GM23338 (cell line): ENCODE results near the gene ESRRB. TPM values are rescaled to one million over a fixed set of nuclear protein-coding genes. Genes with fewer than 3 reads are reported as not detected.

Source experiments
- ATAC-seq: fragments of 200-7000 bp; cut with Tn5 transposase; 3 replicates; pipeline ENCODE4 v1.9.1; 2020
- DNase-seq: peaks from one replicate; pipeline ENCODE4 v3.0.0-alpha.2; 2015; ENCODE audit warnings: low spot score
- H2AFZ ChIP-seq: fragments of 200-600 bp; sonication (generic); 2 replicates; pipeline ENCODE4 v1.8.0; 2016; ENCODE audit warnings: antibody characterized with exemption, mild to moderate bottlenecking, moderate library complexity
- H3F3A ChIP-seq: fragments of 200-600 bp; sonication (generic); replicated peaks from 2 replicates; pipeline ENCODE4 v1.8.0; 2017; ENCODE audit warnings: antibody characterized with exemption, mixed run types, low read depth
- H3K27ac ChIP-seq: fragments of 200-600 bp; sonication (generic); 2 replicates; pipeline ENCODE4 v1.6.1; 2016; ENCODE audit warnings: low read depth
- H3K27me3 ChIP-seq: fragments of 200-600 bp; sonication (generic); 2 replicates; pipeline ENCODE4 v1.8.0; 2016; ENCODE audit warnings: mild to moderate bottlenecking, mixed run types, moderate library complexity; ENCODE audit not compliant: insufficient read depth
- H3K36me3 ChIP-seq: fragments of 200-600 bp; sonication (generic); 2 replicates; pipeline ENCODE4 v1.8.0; 2016; ENCODE audit warnings: mild to moderate bottlenecking; ENCODE audit not compliant: insufficient read depth
- H3K4me1 ChIP-seq: fragments of 200-600 bp; sonication (generic); 2 replicates; pipeline ENCODE4 v1.8.0; 2016; ENCODE audit warnings: mild to moderate bottlenecking, moderate library complexity; ENCODE audit not compliant: insufficient read depth
- H3K4me2 ChIP-seq: fragments of 200-600 bp; sonication (generic); 2 replicates; pipeline ENCODE4 v1.7.1; 2017; ENCODE audit warnings: mixed run types
- H3K4me3 ChIP-seq: fragments of 200-600 bp; sonication (generic); 2 replicates; pipeline ENCODE4 v1.6.1; 2016; ENCODE audit warnings: mixed run types
- H3K79me2 ChIP-seq: fragments of 200-600 bp; sonication (generic); replicated peaks from 2 replicates; pipeline ENCODE4 v1.8.0; 2017; ENCODE audit warnings: mild to moderate bottlenecking; ENCODE audit not compliant: insufficient read depth
- H3K9me2 ChIP-seq: fragments of 200-600 bp; sonication (generic); 2 replicates; pipeline ENCODE4 v1.8.0; 2017; ENCODE audit not compliant: insufficient read depth
- H4K20me1 ChIP-seq: fragments of 200-600 bp; sonication (generic); replicated peaks from 2 replicates; pipeline ENCODE4 v1.8.0; 2017; ENCODE audit warnings: mild to moderate bottlenecking; ENCODE audit not compliant: insufficient read depth
- H3K27ac Mint-ChIP-seq: 2 replicates; pipeline ENCODE4 v1.8.0; 2020; ENCODE audit warnings: inconsistent platforms, mild to moderate bottlenecking, moderate library complexity, mixed read lengths
- H3K27me3 Mint-ChIP-seq: 3 replicates; pipeline ENCODE4 v1.8.0; 2022; ENCODE audit warnings: low read depth, mild to moderate bottlenecking, moderate library complexity, mixed read lengths, inconsistent platforms; ENCODE audit not compliant: insufficient read depth, poor library complexity
- H3K36me3 Mint-ChIP-seq: 3 replicates; pipeline ENCODE4 v1.8.0; 2021; ENCODE audit warnings: low read depth, mild to moderate bottlenecking, inconsistent platforms, moderate library complexity, mixed read lengths
- H3K4me1 Mint-ChIP-seq: 3 replicates; pipeline ENCODE4 v1.8.0; 2020; ENCODE audit warnings: mild to moderate bottlenecking, inconsistent platforms, mixed read lengths
- H3K4me3 Mint-ChIP-seq: 3 replicates; pipeline ENCODE4 v1.8.0; 2021; ENCODE audit warnings: moderate library complexity, mild to moderate bottlenecking, inconsistent platforms, mixed read lengths
- H3K9me3 Mint-ChIP-seq: 3 replicates; pipeline ENCODE4 v1.8.0; 2020; ENCODE audit warnings: moderate library complexity, mild to moderate bottlenecking, inconsistent platforms, mixed read lengths
- CREB1 ChIP-seq: fragments of 250-450 bp; sonication (Bioruptor Pico); IDR thresholded peaks from 2 replicates; pipeline ENCODE4 v1.5.0; 2020; ENCODE audit warnings: low read depth, mild to moderate bottlenecking, moderate library complexity
- CTCF ChIP-seq, 2 experiments: fragments of 200-600 bp in 1 of 2; sonication (generic) in 1 of 2; conservative IDR thresholded peaks; 2 replicates each; pipeline versions ENCODE4 v1.5.1 to v1.6.1; 2016 to 2017; ENCODE audit warnings: antibody characterized with exemption in 2 of 2, low read depth in 2 of 2, mild to moderate bottlenecking in 2 of 2, moderate library complexity in 1 of 2
- ETS1 ChIP-seq: IDR thresholded peaks from 2 replicates; pipeline ENCODE4 v1.6.1; 2016; ENCODE audit warnings: antibody characterized with exemption
- EZH2 ChIP-seq: fragments of 200-600 bp; sonication (generic); IDR thresholded peaks from one replicate; pipeline ENCODE4 v1.8.0; 2017; ENCODE audit warnings: antibody characterized with exemption, mild to moderate bottlenecking, low read depth; ENCODE audit not compliant: unreplicated experiment
- EZH2phosphoT487 ChIP-seq: fragments of 200-600 bp; sonication (generic); IDR thresholded peaks from one replicate; pipeline ENCODE4 v1.8.1; 2018; ENCODE audit warnings: antibody characterized with exemption; ENCODE audit not compliant: unreplicated experiment
- JUNB ChIP-seq: IDR thresholded peaks from one replicate; pipeline ENCODE4 v1.6.1; 2016; ENCODE audit warnings: antibody characterized with exemption; ENCODE audit not compliant: unreplicated experiment
- NANOG ChIP-seq: IDR thresholded peaks from 2 replicates; pipeline ENCODE4 v1.6.1; 2016; ENCODE audit warnings: antibody characterized with exemption, borderline replicate concordance
- POLR2AphosphoS5 ChIP-seq: IDR thresholded peaks from 2 replicates; pipeline ENCODE4 v1.6.1; 2016; ENCODE audit warnings: antibody characterized with exemption, low read depth
- REST ChIP-seq: IDR thresholded peaks from one replicate; pipeline ENCODE4 v1.6.1; 2018; ENCODE audit warnings: antibody characterized with exemption; ENCODE audit not compliant: unreplicated experiment
- STAT1 ChIP-seq: IDR thresholded peaks from one replicate; pipeline ENCODE4 v1.6.1; 2016; ENCODE audit warnings: antibody characterized with exemption; ENCODE audit not compliant: unreplicated experiment
- ZNF114 ChIP-seq: fragments of 250-450 bp; sonication (Bioruptor Pico); IDR thresholded peaks from 2 replicates; pipeline ENCODE4 v1.5.0; 2020; ENCODE audit warnings: mild to moderate bottlenecking, moderate library complexity
- ZNF331 ChIP-seq: fragments of 250-450 bp; sonication (Bioruptor Pico); IDR thresholded peaks from 2 replicates; pipeline ENCODE4 v1.5.0; 2020; ENCODE audit warnings: low read depth, mild to moderate bottlenecking, moderate library complexity
- ZNF462 ChIP-seq: fragments of 250-450 bp; sonication (Bioruptor Pico); IDR thresholded peaks from 2 replicates; pipeline ENCODE4 v1.5.0; 2020; ENCODE audit warnings: mild to moderate bottlenecking, moderate library complexity
- polyA plus RNA-seq: library from polyadenylated mRNA; unstranded; fragments of >200 nt; fragmentation: Nextera tagmentation; extraction: Ambion mirVana; gene quantifications from 2 replicates; pipeline ENCODE4 v1.2.1, GENCODE V29; 2016
- total RNA-seq: library from RNA; depleted of rRNA; stranded (reverse); fragments of >200 nt; shearing (Covaris generic); gene quantifications from 2 replicates; pipeline ENCODE4 v1.2.3, GENCODE V29; 2014

The ESRRB gene
- total and polyA plus RNA-seq, 2 experiments from 2014 or later, result 0.31 to 0.52 TPM

- no peak overlapping the region for H2AFZ ChIP-seq
- H3K27me3 ChIP-seq, result no peaks in the 10 kb centered on the region
- ATAC-seq (no peak), DNase-seq (no peak)
- H3K9me2 ChIP-seq, result no peaks in the 10 kb centered on the region
- TF ChIP-seq ZNF331 (no peak), ZNF462 (CRISPR knock-in tag) (no peak), EZH2 (no peak), CREB1 (no peak), CTCF (conservative IDR thresholded peaks at IDR 0.05; ENCODE audit: low read depth in 2 of 2) (no peak), NANOG (no peak), JUNB (no peak), STAT1 (no peak), EZH2phosphoT487 (no peak), ZNF114 (CRISPR knock-in tag) (no peak), REST (no peak), ETS1 (no peak), POLR2AphosphoS5 (no peak)
- H3K27ac ChIP-seq, result no peak overlapping the region
- H3K4me1 ChIP-seq, result no peaks in the 10 kb centered on the region
- Mint-ChIP-seq H3K9me3 (no peaks in the 10 kb centered on the region), H3K36me3 (no peaks in the 10 kb centered on the region), H3K4me3 (no peak overlapping the region), H3K27me3 (peaks cover 3% of the 10 kb centered on the region), H3K4me1 (peaks cover 4% of the 10 kb centered on the region; the same call in 1 of the 3 replicates), H3K27ac (no peak overlapping the region)
- no peak overlapping the region for H3K4me3 ChIP-seq
- H4K20me1 ChIP-seq, result no peaks in the 10 kb centered on the region
- H3K36me3 ChIP-seq, result no peaks in the 10 kb centered on the region
- no peak overlapping the region for H3K4me2 ChIP-seq
- H3K79me2 ChIP-seq, result no peaks in the 10 kb centered on the region
- H3F3A ChIP-seq, result no peaks in the 10 kb centered on the region
These were observed 124.5 kb downstream of the ESRRB start for GRCh38 chr14:76500480-76500879.
